Activated CD8-positive, alpha-beta memory T cell treated with anti-CD3 and anti-CD28 coated beads, Interleukin-2, amount 10 ng/mL, durations not matched to agents 7 days and 5 days (primary cell): ENCODE data around the gene CCDC170. TPM values are rescaled to one million over a fixed set of nuclear protein-coding genes. Genes with fewer than 3 reads are reported as not detected.

Experiments
- ATAC-seq: fragments of 150-1000 bp; cut with Tn5 transposase; one replicate; pipeline ENCODE4 v1.10.0; 2021; ENCODE audit warnings: moderate library complexity
- CTCF ChIA-PET: fragments of 350-600 bp; sonication (Branson Sonifier 250); formaldehyde crosslinking; loops from one replicate; lab custom pipeline; 2021; ENCODE audit warnings: antibody characterized with exemption; lab: Charles Lee
- DNase-seq: peaks from one replicate; pipeline ENCODE4 v3.0.0-alpha.2; 2020
- H3K27ac Mint-ChIP-seq: one replicate; pipeline ENCODE4 v1.8.0; 2021; ENCODE audit warnings: mild to moderate bottlenecking, mixed read lengths
- H3K27me3 Mint-ChIP-seq: one replicate; pipeline ENCODE4 v1.8.0; 2021; ENCODE audit warnings: mixed read lengths
- H3K36me3 Mint-ChIP-seq: one replicate; pipeline ENCODE4 v1.8.0; 2021; ENCODE audit warnings: mild to moderate bottlenecking, mixed read lengths
- H3K4me1 Mint-ChIP-seq: one replicate; pipeline ENCODE4 v1.8.0; 2021; ENCODE audit warnings: mixed read lengths
- H3K4me3 Mint-ChIP-seq: one replicate; pipeline ENCODE4 v1.8.0; 2021; ENCODE audit warnings: mild to moderate bottlenecking, moderate library complexity, mixed read lengths
- H3K9me3 Mint-ChIP-seq: one replicate; pipeline ENCODE4 v1.8.0; 2022; ENCODE audit warnings: low read depth, mixed read lengths
- total RNA-seq, 2 experiments: library from RNA; stranded (reverse); gene quantifications; one replicate each; pipeline ENCODE4 v1.2.3, GENCODE V29; 2021

Gene CCDC170
- total RNA-seq, 2 experiments from 2014 or later, result not detected

DNA sequence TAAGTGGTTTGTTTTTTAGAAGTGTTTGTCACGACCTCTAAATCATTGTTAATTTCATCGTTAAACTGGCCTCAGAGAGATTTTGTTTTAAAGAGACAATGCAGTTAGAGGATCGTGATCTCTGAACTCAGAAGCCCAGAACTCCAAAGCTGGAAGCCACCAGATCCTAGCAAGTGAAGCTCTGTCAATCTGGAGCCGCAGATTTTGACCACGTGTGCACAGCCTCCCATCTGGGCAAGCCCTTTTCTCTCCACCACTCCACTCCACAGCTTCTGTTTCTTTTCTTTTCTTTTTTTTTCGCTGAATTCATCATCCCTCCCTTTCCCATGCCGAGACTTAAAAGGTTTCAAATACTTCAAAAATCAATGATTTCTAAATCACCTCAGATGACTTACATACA, 171.5 kb downstream of the CCDC170 start:
- Mint-ChIP-seq H3K9me3 (no peaks in the 10 kb centered on the region), H3K4me3 (no peak overlapping the region), H3K27me3 (peaks cover 20% of the 10 kb centered on the region), H3K36me3 (no peaks in the 10 kb centered on the region), H3K4me1 (no peaks in the 10 kb centered on the region), H3K27ac (no peak overlapping the region)
- CTCF ChIA-PET, result no interaction called here
- DNase-seq (no peak), ATAC-seq (no peak)

- Mint-ChIP-seq H3K27ac (no peak overlapping the region), H3K27me3 (peaks cover 19% of the 10 kb centered on the region), H3K9me3 (no peaks in the 10 kb centered on the region), H3K4me1 (no peaks in the 10 kb centered on the region), H3K36me3 (no peaks in the 10 kb centered on the region), H3K4me3 (no peak overlapping the region)
- ATAC-seq, result no peak
- DNase-seq, result no peak
- CTCF ChIA-PET, result no interaction called here
Measured at GRCh38 chr6:151666526-151666925, 172.7 kb downstream of the CCDC170 start.

- ATAC-seq (no peak), DNase-seq (no peak)
- no peaks in the 10 kb centered on the region for H3K4me1 Mint-ChIP-seq
- no peak overlapping the region for H3K4me3 Mint-ChIP-seq
- no peaks in the 10 kb centered on the region for H3K36me3 Mint-ChIP-seq
- peaks cover 9% of the 10 kb centered on the region for H3K27me3 Mint-ChIP-seq
- CTCF ChIA-PET, result no interaction called here
- H3K9me3 Mint-ChIP-seq, result no peaks in the 10 kb centered on the region
- H3K27ac Mint-ChIP-seq, result no peak overlapping the region
Measured at GRCh38 chr6:151669208-151669560, 175.4 kb downstream of the CCDC170 start.

- Mint-ChIP-seq H3K36me3 (no peaks in the 10 kb centered on the region), H3K27ac (no peak overlapping the region), H3K4me3 (no peak overlapping the region), H3K27me3 (peaks cover 9% of the 10 kb centered on the region), H3K9me3 (no peaks in the 10 kb centered on the region), H3K4me1 (peaks cover 1% of the 10 kb centered on the region)
- ATAC-seq (no peak), DNase-seq (no peak)
- CTCF ChIA-PET, result no interaction called here
Measured at GRCh38 chr6:151670116-151670515, 176.3 kb downstream of the CCDC170 start.

Other genes with a start within 250 kb of the CCDC170 start
- 10 to 100 TPM; 25.9 to 33.1 TPM for gene ZBTB2, start 102.5 kb upstream of the CCDC170 start, total RNA-seq
- 10 to 100 TPM; 19.9 to 21.8 TPM for gene RMND1, start 41.9 kb upstream of the CCDC170 start, total RNA-seq